Hepatic stellate cell (primary cell): ENCODE measurements around the gene TMED5.
"Not testable (repeated sequence)": the region's sequence is repeated elsewhere in the genome, so short reads cannot be mapped to it uniquely, and the experiment has no call there.

Source experiments
- DNase-seq: peaks from one replicate; pipeline ENCODE4 v3.0.0; 2011; ENCODE audit warnings: low spot score

The TMED5 gene

GRCh38 chr1:93171549-93172034, 8.6 kb downstream of the TMED5 start:
- DNase-seq: no peak

GRCh38 chr1:93170141-93170678, 10.0 kb downstream of the TMED5 start:
- DNase-seq: not testable (repeated sequence)

GRCh38 chr1:93167006-93167405, 13.2 kb downstream of the TMED5 start:
- no peak for DNase-seq

GRCh38 chr1:93165895-93166294, 14.3 kb downstream of the TMED5 start:
- DNase-seq: not testable (repeated sequence)

- DNase-seq: no peak
Measured at GRCh38 chr1:93164816-93165215, 15.4 kb downstream of the TMED5 start.

- DNase-seq: not testable (repeated sequence)
Measured at GRCh38 chr1:93163314-93163713, 16.9 kb downstream of the TMED5 start.

- no peak for DNase-seq
Measured at GRCh38 chr1:93159337-93159736, 20.9 kb downstream of the TMED5 start.

GRCh38 chr1:93155335-93155734, 24.9 kb downstream of the TMED5 start:
- no peak for DNase-seq

- no peak for DNase-seq
Measured at GRCh38 chr1:93154898-93155297, 25.3 kb downstream of the TMED5 start.

- DNase-seq: no peak
Measured at GRCh38 chr1:93152835-93153234, 27.4 kb downstream of the TMED5 start.

- DNase-seq: no peak
Measured at GRCh38 chr1:93151474-93151873, 28.7 kb downstream of the TMED5 start.

- no peak for DNase-seq
Measured at GRCh38 chr1:93150729-93151128, 29.5 kb downstream of the TMED5 start.

GRCh38 chr1:93148001-93148400, 32.2 kb downstream of the TMED5 start:
- DNase-seq: no peak

GRCh38 chr1:93143769-93144168, 36.4 kb downstream of the TMED5 start:
- no peak for DNase-seq

GRCh38 chr1:93143136-93143535, 37.1 kb downstream of the TMED5 start:
- DNase-seq: no peak

GRCh38 chr1:93142161-93142560, 38.1 kb downstream of the TMED5 start:
- DNase-seq: no peak

GRCh38 chr1:93140106-93140505, 40.1 kb downstream of the TMED5 start:
- DNase-seq: no peak

- DNase-seq: no peak
Measured at GRCh38 chr1:93137604-93138292, 42.5 kb downstream of the TMED5 start.

GRCh38 chr1:93136445-93136844, 43.8 kb downstream of the TMED5 start:
- no peak for DNase-seq

- DNase-seq: no peak
Measured at GRCh38 chr1:93132638-93133037, 47.6 kb downstream of the TMED5 start.

- no peak for DNase-seq
Measured at GRCh38 chr1:93129507-93130099, 50.6 kb downstream of the TMED5 start.

GRCh38 chr1:93124556-93125355, 55.5 kb downstream of the TMED5 start:
- no peak for DNase-seq
